K562 (cell line): ENCODE measurements around the gene SLC7A8. TPM values are rescaled to one million over a fixed set of nuclear protein-coding genes. Genes with fewer than 3 reads are reported as not detected.
A peak's percentile ranks its signal among the peaks of the same experiment; 100 is the strongest.

Experiments used
- CCNT2 ChIP-seq: IDR thresholded peaks from 2 replicates; pipeline ENCODE4 v1.6.1; 2011; ENCODE audit warnings: borderline replicate concordance, low read depth, mild to moderate bottlenecking, moderate library complexity, mixed read lengths, low read length; ENCODE audit not compliant: insufficient read length; ENCODE audit errors: extremely low read depth
- CREB3L1 ChIP-seq: fragments of 450-650 bp; IDR thresholded peaks from 2 replicates; pipeline ENCODE4 v1.6.1; 2014; ENCODE audit warnings: low read depth, mild to moderate bottlenecking, moderate library complexity, borderline replicate concordance
- CREBBP ChIP-seq: IDR thresholded peaks from one replicate; pipeline ENCODE4 v1.6.1; 2012; ENCODE audit warnings: low read depth, mild to moderate bottlenecking, control low read depth, inconsistent platforms, low read length
- CTCFL ChIP-seq: IDR thresholded peaks from 2 replicates; pipeline ENCODE4 v1.6.1; 2011; ENCODE audit warnings: borderline replicate concordance, low read depth, mild to moderate bottlenecking, moderate library complexity, low read length; ENCODE audit not compliant: insufficient read depth, poor library complexity, severe bottlenecking
- E2F3 ChIP-seq: fragments of 250-450 bp; sonication (Bioruptor Pico); IDR thresholded peaks from 2 replicates; pipeline ENCODE4 v1.4.0; 2020; ENCODE audit warnings: mild to moderate bottlenecking
- FOXA3 ChIP-seq, 2 experiments: fragments of 450-650 bp in 1 of 2; sonication (generic) in 1 of 2; formaldehyde crosslinking; IDR thresholded peaks in 1 of 2; conservative IDR thresholded peaks in 1 of 2; 2 replicates each; pipeline versions ENCODE4 v1.4.0 to v1.8.0; 2020 to 2022; ENCODE audit warnings: mild to moderate bottlenecking in 2 of 2, missing genetic modification reagents in 1 of 2
- HNRNPH1 ChIP-seq: fragments of 200-400 bp; formaldehyde crosslinking; optimal IDR thresholded peaks from 2 replicates; pipeline ENCODE3; 2017; ENCODE audit warnings: low read depth, mild to moderate bottlenecking, low read length, moderate library complexity
- NFRKB ChIP-seq: fragments of 450-650 bp; IDR thresholded peaks from 2 replicates; pipeline ENCODE4 v1.6.1; 2016; ENCODE audit warnings: low read depth
- PKNOX1 ChIP-seq: fragments of 450-650 bp; IDR thresholded peaks from 2 replicates; pipeline ENCODE4 v1.6.1; 2016
- SP2 ChIP-seq: IDR thresholded peaks from 2 replicates; pipeline ENCODE4 v1.6.1; 2011; ENCODE audit warnings: mild to moderate bottlenecking, low read depth, low read length, moderate library complexity; ENCODE audit not compliant: poor library complexity, severe bottlenecking; ENCODE audit errors: extremely low read depth
- SRSF9 ChIP-seq: fragments of 200-400 bp; formaldehyde crosslinking; IDR thresholded peaks from 2 replicates; pipeline ENCODE4 v1.6.1; 2017; ENCODE audit warnings: low read depth, low read length, borderline replicate concordance
- THRB ChIP-seq: fragments of 450-650 bp; formaldehyde crosslinking; conservative IDR thresholded peaks from 2 replicates; pipeline ENCODE4 v1.4.0; 2022; ENCODE audit warnings: mild to moderate bottlenecking, missing genetic modification characterization
- TSHZ1 ChIP-seq: fragments of 250-450 bp; sonication (Bioruptor Pico); IDR thresholded peaks from 2 replicates; pipeline ENCODE4 v1.4.0; 2020; ENCODE audit warnings: mild to moderate bottlenecking, moderate library complexity
- USF1 ChIP-seq: sonication (generic); formaldehyde crosslinking; IDR thresholded peaks from 2 replicates; pipeline ENCODE4 v1.9.0; 2022; ENCODE audit warnings: mild to moderate bottlenecking, missing genetic modification reagents
- polyA plus RNA-seq, 8 experiments: library from polyadenylated mRNA; depleted of rRNA in 4 of 8; stranded (reverse) in 5 of 8; unstranded in 3 of 8; fragments of >200 nt; fragmentation: Nextera tagmentation in 2 of 8; fragmentation: Illumina TruSeq in 1 of 8; extraction: Ambion mirVana in 2 of 8; extraction: Trizol in 1 of 8; gene quantifications; 2 replicates each; pipeline versions ENCODE4 v1.2.1 to v1.2.3, GENCODE V29; 2011 to 2014; ENCODE audit warnings: inconsistent platforms in 1 of 8, missing spikeins in 1 of 8
- total RNA-seq, 7 experiments: library from RNA; depleted of rRNA in 6 of 7; stranded (reverse); fragments of >200 nt in 6 of 7; fragmentation: Illumina TruSeq in 2 of 7; extraction: Trizol in 2 of 7; gene quantifications; 2 replicates each; pipeline versions ENCODE4 v1.2.1 to v1.2.3, GENCODE V29; 2011 to 2021; ENCODE audit warnings: low replicate concordance in 1 of 7

The SLC7A8 gene
- total and polyA plus RNA-seq, 9 of the 15 experiments (the other 6 are each of a cell fraction or from before 2014, with no cell fraction given) = 2.0 to 33.0 (median 6.0) TPM

GRCh38 chr14:23112359-23113178 lies 70.9 kb downstream of the SLC7A8 start (continued):
- TF ChIP-seq THRB (peak; percentile 42), CCNT2 (peak; percentile 99), CREB3L1 (peak; percentile 32; the same call in 1 of the 2 replicates), CREBBP (no peak), HNRNPH1 (no peak), TSHZ1 (no peak), CTCFL (no peak), NFRKB (no peak), FOXA3 (CRISPR knock-in tag; conservative IDR thresholded peaks at IDR 0.05 in 1 of 2, IDR thresholded peaks at IDR 0.05 in 1 of 2) (peak in 1 of 2 experiments; percentile 57; a peak in 1 of 4 replicates), E2F3 (CRISPR knock-in tag) (peak; percentile 64; the same call in 1 of the 2 replicates), SRSF9 (no peak), USF1 (CRISPR knock-in tag) (no peak), PKNOX1 (no peak; the same call in 1 of the 2 replicates), SP2 (no peak)
